NCI-H2196 (cell line): ENCODE results near the gene BPIFA3.
"Not testable (repeated sequence)": the region's sequence is repeated elsewhere in the genome, so short reads cannot be mapped to it uniquely, and the experiment has no call there.

Source experiments
- DNase-seq: peaks from one replicate; lab custom pipeline; 2025; ENCODE audit not compliant: unreplicated experiment; lab: John Stamatoyannopoulos, UW

BPIFA3 gene

DNA sequence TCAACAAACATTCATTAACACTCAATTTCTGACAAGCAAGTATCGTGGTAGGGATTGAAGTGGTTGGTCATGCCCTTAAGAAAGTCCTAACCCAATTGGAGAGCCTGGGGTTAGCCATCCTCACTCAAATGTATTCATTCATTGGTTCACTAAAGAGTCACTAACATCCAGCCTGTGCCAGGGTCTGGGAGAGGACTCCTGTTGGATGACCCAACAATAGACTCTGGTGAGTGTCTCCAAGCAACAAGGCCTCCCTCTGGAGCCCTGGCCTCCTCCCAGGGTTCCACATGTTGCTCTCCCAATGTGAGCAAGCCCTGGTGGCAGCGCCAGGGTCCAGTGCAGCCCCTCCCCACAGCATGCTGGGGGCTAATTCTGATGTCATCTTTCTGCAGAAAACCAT, at the start of gene BPIFA3:
Gene BPIFA3 (plus strand): TSS at position 301 of the 400 bp plus-strand sequence. CDS start 185 bp downstream, outside the sequence.
- no peak for DNase-seq

DNA sequence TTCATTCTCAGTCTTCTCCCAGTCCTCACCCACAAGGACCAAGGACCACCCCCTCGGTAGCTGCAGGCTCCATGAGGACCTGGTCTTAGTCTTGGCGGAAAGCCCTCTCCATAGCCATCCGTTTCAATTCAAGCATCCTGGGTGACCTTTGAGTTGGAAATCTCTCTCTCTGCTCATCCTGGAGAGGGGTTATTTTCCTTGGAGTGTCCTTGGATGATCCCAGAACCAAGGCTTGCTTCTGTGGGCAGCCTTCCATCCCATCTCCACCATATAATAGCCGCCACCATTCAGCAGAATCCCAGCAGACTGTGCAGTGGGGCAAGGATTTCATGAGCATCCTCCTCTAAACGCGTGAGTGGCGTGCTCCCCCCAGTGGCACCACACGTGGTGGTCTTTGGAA, 49.3 kb upstream of the BPIFA3 start, which contains the start of gene BPIFA2:
Gene BPIFA2 (plus strand): TSS at position 301 of the 400 bp plus-strand sequence. CDS start 987 bp downstream, outside the sequence.
- DNase-seq = no peak

- no peak for DNase-seq
These were observed 47.9 kb upstream of the BPIFA3 start for GRCh38 chr20:33169176-33169794.

DNA sequence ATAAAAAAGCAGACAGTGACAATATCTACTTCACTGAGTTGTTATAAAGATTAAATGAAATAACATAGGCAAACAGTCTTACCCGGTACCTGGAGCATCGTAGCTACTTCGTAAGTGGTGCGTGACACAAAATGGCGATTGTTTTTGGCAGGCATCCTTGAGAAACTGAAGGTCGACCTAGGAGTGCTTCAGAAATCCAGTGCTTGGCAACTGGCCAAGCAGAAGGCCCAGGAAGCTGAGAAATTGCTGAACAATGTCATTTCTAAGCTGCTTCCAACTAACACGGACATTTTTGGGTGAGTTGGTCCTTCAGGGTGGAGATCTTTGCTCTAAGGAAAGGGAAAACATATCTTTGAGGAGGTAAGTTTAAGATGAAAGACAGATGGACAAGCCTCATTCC, 44.4 kb upstream of the BPIFA3 start:
- peak; percentile 50 for DNase-seq

DNA sequence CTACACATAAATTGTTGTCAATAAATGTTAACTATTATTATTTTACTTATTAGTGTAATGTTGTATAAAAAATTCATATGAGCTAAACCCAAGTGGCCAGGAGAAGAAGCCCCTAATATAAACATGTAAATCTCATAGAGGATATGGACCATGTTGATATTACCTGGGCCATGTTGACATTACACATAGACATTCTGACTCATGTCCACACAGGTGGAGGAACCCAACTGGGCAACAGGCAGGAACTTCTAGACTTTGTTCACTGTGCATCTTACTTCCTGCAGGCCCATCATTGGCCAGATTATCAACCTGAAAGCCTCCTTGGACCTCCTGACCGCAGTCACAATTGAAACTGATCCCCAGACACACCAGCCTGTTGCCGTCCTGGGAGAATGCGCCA, 42.0 kb upstream of the BPIFA3 start:
- DNase-seq = no peak

- DNase-seq = no peak
These were observed 41.1 kb upstream of the BPIFA3 start for GRCh38 chr20:33176101-33176500.

- DNase-seq = no peak
These were observed 39.3 kb upstream of the BPIFA3 start for GRCh38 chr20:33177866-33178265.

GRCh38 chr20:33178726-33179125, 38.4 kb upstream of the BPIFA3 start:
- no peak for DNase-seq

DNA sequence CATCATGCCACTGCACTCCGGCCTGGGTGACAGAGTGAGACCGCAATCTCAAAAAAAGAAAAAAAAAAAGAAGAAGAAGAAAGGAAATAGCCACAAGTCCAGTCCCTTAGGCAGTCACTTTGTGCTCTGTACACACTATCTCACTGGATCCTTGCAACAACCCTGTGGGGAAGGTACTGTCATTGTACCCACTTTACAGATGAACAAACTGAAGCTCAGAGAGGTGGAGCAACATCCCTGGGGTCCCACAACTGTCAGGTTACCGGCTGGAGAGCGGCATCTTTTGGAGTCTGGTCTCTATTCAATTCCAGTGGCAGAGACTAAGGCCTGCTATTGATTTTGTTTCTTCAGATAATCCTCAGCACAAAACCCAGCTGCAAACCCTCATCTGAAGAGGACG, 37.0 kb upstream of the BPIFA3 start:
- DNase-seq = no peak

- DNase-seq = no peak
These were observed 35.6 kb upstream of the BPIFA3 start for GRCh38 chr20:33181482-33182093.

DNA sequence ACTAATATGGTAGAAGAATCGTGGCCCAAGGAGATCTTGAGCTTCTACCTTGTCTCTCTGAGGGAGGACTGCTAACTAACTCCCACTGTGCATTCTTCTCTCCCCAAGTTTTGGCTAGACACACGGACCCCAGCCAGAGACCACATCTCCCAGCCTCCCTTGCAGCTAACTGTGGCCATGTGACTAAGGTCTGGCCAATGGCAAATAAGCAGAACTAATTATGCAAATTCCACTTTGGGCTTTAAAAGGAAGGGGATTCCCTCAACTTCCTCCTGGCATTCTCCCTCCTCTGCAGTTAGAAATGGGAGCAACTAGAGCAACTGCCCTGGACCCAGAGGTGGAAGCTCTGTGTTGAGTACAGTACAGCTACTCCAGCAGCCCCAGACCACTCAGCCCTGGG, 33.8 kb upstream of the BPIFA3 start:
- no peak for DNase-seq

- DNase-seq = not testable (repeated sequence)
These were observed 32.0 kb upstream of the BPIFA3 start for GRCh38 chr20:33185031-33185590.

GRCh38 chr20:33187491-33187890, 29.7 kb upstream of the BPIFA3 start:
- no peak for DNase-seq

GRCh38 chr20:33188421-33188820, 28.7 kb upstream of the BPIFA3 start:
- DNase-seq = no peak

DNA sequence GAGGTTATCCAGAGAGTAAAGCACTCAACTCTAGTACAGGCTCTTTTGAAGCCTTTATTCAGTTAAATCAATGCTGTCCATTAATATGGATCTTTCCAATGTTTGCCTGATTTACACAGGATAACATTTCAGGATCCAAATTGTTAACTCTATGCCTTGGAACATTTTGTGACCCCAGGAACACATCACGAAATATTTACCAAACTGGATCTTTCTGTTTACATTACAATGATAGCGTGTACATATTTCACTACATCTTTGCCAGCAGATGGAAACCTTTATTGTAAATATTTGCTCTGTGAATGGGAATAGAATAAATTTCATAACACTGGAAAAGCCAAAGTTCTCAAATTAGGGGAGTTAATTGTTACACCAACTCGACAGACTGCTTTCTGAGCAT, 25.7 kb upstream of the BPIFA3 start:
- DNase-seq = no peak

DNA sequence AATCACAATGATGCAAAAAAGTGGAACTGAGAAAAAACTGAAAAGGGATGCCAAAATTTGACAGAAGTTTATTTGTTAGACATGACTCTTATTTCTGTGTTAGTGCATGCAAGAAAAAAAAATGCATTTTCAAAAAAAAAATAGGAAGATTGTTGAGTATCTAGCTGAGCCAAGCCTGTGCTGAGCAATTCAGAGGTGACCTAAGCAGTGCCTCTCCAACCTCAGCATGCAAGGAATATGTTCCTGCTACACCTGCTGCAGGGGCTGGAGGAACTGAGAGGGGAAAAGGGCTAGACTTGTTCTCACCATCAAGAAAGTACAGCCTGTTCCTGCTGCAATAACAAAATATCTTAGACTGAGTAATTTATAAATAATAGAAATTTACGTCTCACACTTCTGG, 25.2 kb upstream of the BPIFA3 start:
- no peak for DNase-seq

DNA sequence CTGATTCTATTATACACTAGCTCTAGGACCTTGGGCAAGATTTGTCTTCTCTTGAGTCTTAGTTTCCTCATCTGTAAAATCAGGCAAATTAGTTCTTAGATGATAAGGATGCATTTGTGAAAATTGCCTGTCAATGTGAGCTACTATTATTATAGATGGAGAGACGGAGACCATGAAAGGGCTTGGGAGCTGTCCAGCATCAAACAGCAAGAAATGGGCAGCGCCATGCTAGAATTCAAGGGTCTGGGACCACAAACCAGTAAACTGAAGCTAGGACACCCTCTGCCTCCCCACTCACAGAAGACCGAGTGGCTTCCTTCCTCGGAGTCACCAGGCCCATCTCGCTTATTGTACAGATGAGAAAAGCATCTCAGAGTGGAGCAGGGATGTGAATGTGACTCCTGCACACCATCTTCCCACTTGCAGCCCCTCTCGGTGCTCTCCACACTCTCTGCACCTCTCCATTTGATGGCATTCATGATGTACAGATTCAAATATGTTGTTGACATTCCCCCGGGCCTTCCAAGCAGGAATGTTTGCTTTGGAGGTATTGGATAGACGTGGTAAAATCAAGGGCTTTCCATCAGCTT, 24.1 kb upstream of the BPIFA3 start:
- no peak for DNase-seq

DNA sequence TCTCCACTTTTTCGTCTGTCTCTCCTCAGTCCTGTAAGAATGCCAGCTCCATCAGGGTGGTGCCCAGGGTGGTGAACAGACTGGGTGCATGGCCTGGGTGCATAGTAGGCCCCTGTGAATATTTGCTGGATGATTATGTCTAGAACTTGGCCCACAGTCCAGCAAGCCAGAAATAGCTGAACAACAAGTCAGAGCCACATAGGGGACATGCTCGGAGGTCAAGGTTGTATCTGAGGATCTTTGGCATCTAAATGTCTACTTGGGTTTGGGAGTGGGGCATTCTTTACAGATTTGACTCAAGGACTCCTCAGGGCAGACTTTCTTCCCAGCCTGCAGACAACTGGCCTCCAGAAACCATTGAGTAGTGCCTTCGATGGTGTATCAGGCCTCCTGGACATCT, 18.1 kb upstream of the BPIFA3 start:
- DNase-seq = no peak

- no peak for DNase-seq
These were observed 14.7 kb upstream of the BPIFA3 start for GRCh38 chr20:33202451-33202850.

- no peak for DNase-seq
These were observed 13.7 kb upstream of the BPIFA3 start for GRCh38 chr20:33203444-33203843.

- DNase-seq = no peak
These were observed 7.4 kb upstream of the BPIFA3 start for GRCh38 chr20:33209789-33210188.

DNA sequence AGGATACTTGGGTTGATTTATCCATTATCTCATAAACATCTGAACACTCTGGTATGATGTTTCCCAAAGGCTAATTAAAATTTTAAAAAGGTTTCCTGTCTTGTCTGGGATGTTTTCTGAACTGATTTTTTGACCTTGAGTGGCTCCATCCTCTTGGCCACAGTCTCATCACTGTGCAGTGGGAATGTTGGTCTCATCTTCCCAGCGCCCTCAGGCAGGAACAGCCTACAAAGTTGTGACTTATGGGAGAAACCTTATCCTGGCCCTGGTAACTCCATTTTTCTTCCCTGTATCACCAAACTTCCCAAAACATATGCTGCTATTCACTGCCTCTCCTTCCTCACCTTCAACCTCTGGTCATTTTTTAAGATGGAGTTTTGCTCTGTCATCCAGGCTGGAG, 6.8 kb upstream of the BPIFA3 start:
- no peak for DNase-seq
